ENCODE measurements around the gene ANKRD40. TPM values are rescaled to one million over a fixed set of nuclear protein-coding genes. Genes with fewer than 3 reads are reported as not detected.

Gene ANKRD40
- total and polyA plus RNA-seq, 10 of the 15 experiments (the other 5 are each of a cell fraction or from before 2014, with no cell fraction given) = 5.9 to 21.7 (median 14.8) TPM

- Histone ChIP-seq H3K9ac (ENCODE audit: control insufficient read depth, insufficient read depth, low read length) (no peak overlapping the region), H2AFZ (ENCODE audit: control insufficient read depth, low read depth, low read length) (no peak overlapping the region), H3K36me3 (ENCODE audit: control insufficient read depth in 2 of 2, insufficient read depth in 2 of 2, low read length in 1 of 2) (no peaks in the 10 kb centered on the region), H3K4me3 (no peak overlapping the region), H4K20me1 (ENCODE audit: control insufficient read depth, insufficient read depth) (no peaks in the 10 kb centered on the region), H3K4me2 (ENCODE audit: control insufficient read depth, insufficient read depth) (no peak overlapping the region), H3K27me3 (replicated peaks in 1 of 2; ENCODE audit: control insufficient read depth in 2 of 2, insufficient read depth in 2 of 2, low read length in 1 of 2) (no peaks in the 10 kb centered on the region; a peak in 1 of 4 replicates), H3K4me1 (ENCODE audit: control insufficient read depth, insufficient read depth, low read length) (no peaks in the 10 kb centered on the region), H3K79me2 (ENCODE audit: control insufficient read depth, insufficient read depth, low read length) (no peaks in the 10 kb centered on the region), H3K27ac (ENCODE audit: control insufficient read depth, insufficient read depth) (no peak overlapping the region), H3K9me3 (replicated peaks; ENCODE audit: control insufficient read depth, insufficient read depth, low read length) (no peaks in the 10 kb centered on the region)
- FAIRE-seq (no peak), ATAC-seq (no peak), DNase-seq (ENCODE audit: low read depth, low spot score) (no peak)
- SMC1A ChIA-PET (ENCODE audit: uncharacterized antibody, unreplicated experiment) = interaction anchor here (0.6 kb wide), 1 partner anchor 50 kb away, joined by 3 read pairs; no protein-coding TSS in a partner anchor
- no TSS peak for BruUV-seq (replicated peaks)
- intact Hi-C loops (cut with micrococcal nuclease; ENCODE audit: unreplicated experiment) = no loop called here
- RAD21 ChIA-PET (ENCODE audit: unreplicated experiment) = no interaction called here
- 41% methylated on average over 5 of the region's 5 CpGs for WGBS (ENCODE audit: insufficient coverage, insufficient replicate concordance, low lambda C conversion rate, missing lambda C conversion rate)
- in situ Hi-C loops (cut with MboI) = no loop called here
- CTCF ChIA-PET = interaction anchor here (1.1 to 2.1 kb wide), 2 partner anchors 15 to 50 kb away, joined by 4 to 5 read pairs; no protein-coding TSS in a partner anchor
- POLR2A ChIA-PET = no interaction called here
- TF ChIP-seq RAD21 (IDR thresholded peaks at IDR 0.05; ENCODE audit: insufficient read depth, low read depth, low read length) = no peak
- TF ChIP-seq E4F1 (IDR thresholded peaks at IDR 0.05; ENCODE audit: borderline replicate concordance, partially characterized antibody) = no peak
- no peak for TF ChIP-seq FOS (IDR thresholded peaks at IDR 0.05; ENCODE audit: borderline replicate concordance, extremely low read depth, insufficient read length)
- TF ChIP-seq MEF2A (IDR thresholded peaks at IDR 0.05; ENCODE audit: insufficient read depth, low read depth, low read length) = no peak
- no peak for TF ChIP-seq ELK1 (IDR thresholded peaks at IDR 0.05; ENCODE audit: low read depth, low read length)
- no peak for TF ChIP-seq USF1 (IDR thresholded peaks at IDR 0.05; ENCODE audit: borderline replicate concordance, extremely low read length, insufficient read depth, low read depth, low read length)
- no peak for TF ChIP-seq CHD1 (IDR thresholded peaks at IDR 0.05; ENCODE audit: low read depth, low read length)
- TF ChIP-seq MLLT1 (IDR thresholded peaks at IDR 0.05) = no peak
Observed at GRCh38 chr17:50680126-50680525, 27.6 kb downstream of the ANKRD40 start.
